H1 (cell line): ENCODE measurements around the gene SLC4A8. TPM values are rescaled to one million over a fixed set of nuclear protein-coding genes. Genes with fewer than 3 reads are reported as not detected.

Experiments used
- CTCF ChIA-PET: fragments of 300-600 bp; sonication (Branson Sonifier 250); formaldehyde crosslinking; loops from one replicate; lab custom pipeline; 2021; ENCODE audit not compliant: partially characterized antibody; lab: Charles Lee
- POLR2A ChIA-PET: fragments of 300-600 bp; sonication (Branson Sonifier 250); formaldehyde crosslinking; loops from one replicate; lab custom pipeline; 2021; ENCODE audit warnings: inconsistent platforms; ENCODE audit not compliant: partially characterized antibody; lab: Charles Lee
- DNase-seq, 2 experiments: peaks; one replicate each; pipeline versions ENCODE4 v3.0.0 to v3.0.0-alpha.2; 2010 to 2022; ENCODE audit warnings: low spot score in 2 of 2, low read depth in 1 of 2, mixed read lengths in 1 of 2
- FAIRE-seq: peaks from 2 replicates; lab custom pipeline; 2011; peaks lifted over from hg19 to GRCh38; lab: Jason Lieb, UNC
- H2AFZ ChIP-seq: 2 replicates; pipeline ENCODE4 v1.8.1; 2012; ENCODE audit warnings: low read length, inconsistent platforms
- H2AK5ac ChIP-seq: 2 replicates; pipeline ENCODE4 v1.6.1; 2013; ENCODE audit warnings: low read depth, low read length
- H2BK120ac ChIP-seq: replicated peaks from 2 replicates; pipeline ENCODE3; 2013; ENCODE audit warnings: low read depth, low read length, inconsistent platforms
- H2BK12ac ChIP-seq: 2 replicates; pipeline ENCODE4 v1.6.1; 2013; ENCODE audit warnings: low read depth, low read length
- H2BK15ac ChIP-seq: 2 replicates; pipeline ENCODE4 v1.6.1; 2013; ENCODE audit warnings: low read length
- H2BK20ac ChIP-seq: 2 replicates; pipeline ENCODE4 v1.6.1; 2013; ENCODE audit warnings: low read length
- H2BK5ac ChIP-seq: 2 replicates; pipeline ENCODE4 v1.6.1; 2013; ENCODE audit warnings: low read depth, low read length
- H3K14ac ChIP-seq: 2 replicates; pipeline ENCODE4 v1.6.1; 2013; ENCODE audit warnings: inconsistent platforms; ENCODE audit not compliant: insufficient read length
- H3K18ac ChIP-seq: 2 replicates; pipeline ENCODE4 v1.6.1; 2013; ENCODE audit warnings: low read length; ENCODE audit errors: extremely low read depth
- H3K23ac ChIP-seq: 2 replicates; pipeline ENCODE4 v1.6.1; 2013; ENCODE audit warnings: inconsistent platforms; ENCODE audit not compliant: insufficient read length
- H3K23me2 ChIP-seq: 2 replicates; pipeline ENCODE4 v1.6.1; 2013; ENCODE audit warnings: low read depth, low read length
- H3K27ac ChIP-seq: 2 replicates; pipeline ENCODE4 v1.6.1; 2011; ENCODE audit warnings: low read depth, low read length, inconsistent platforms
- H3K27me3 ChIP-seq, 4 experiments: replicated peaks in 1 of 4; 1 replicate in 1 of 4; 2 replicates in 3 of 4; pipeline versions ENCODE4 v1.6.1 to v1.8.1; 2011 to 2013; ENCODE audit warnings: low read length in 3 of 4, mild to moderate bottlenecking in 3 of 4, inconsistent platforms in 2 of 4, mixed read lengths in 2 of 4, moderate library complexity in 1 of 4; ENCODE audit not compliant: control insufficient read depth in 3 of 4, insufficient read depth in 3 of 4; ENCODE audit errors: extremely low read depth in 1 of 4
- H3K36me3 ChIP-seq, 4 experiments: 2 replicates each; pipeline versions ENCODE4 v1.6.1 to v1.8.1; 2011 to 2013; ENCODE audit warnings: mild to moderate bottlenecking in 4 of 4, low read length in 3 of 4, moderate library complexity in 2 of 4, control low read depth in 1 of 4, inconsistent platforms in 1 of 4; ENCODE audit not compliant: insufficient read depth in 4 of 4, control insufficient read depth in 2 of 4
- H3K4ac ChIP-seq: replicated peaks from 2 replicates; pipeline ENCODE3; 2013; ENCODE audit warnings: low read length, low read depth, mixed read lengths, inconsistent platforms; ENCODE audit not compliant: insufficient read length
- H3K4me1 ChIP-seq, 4 experiments: replicated peaks in 1 of 4; 1 replicate in 1 of 4; 2 replicates in 3 of 4; pipeline versions ENCODE4 v1.6.1 to v1.8.1; 2011 to 2013; ENCODE audit warnings: low read length in 3 of 4, inconsistent platforms in 2 of 4, mixed read lengths in 1 of 4; ENCODE audit not compliant: insufficient read depth in 4 of 4, control insufficient read depth in 3 of 4
- H3K4me2 ChIP-seq, 2 experiments: 2 replicates each; pipeline versions ENCODE4 v1.6.1 to v1.8.1; 2011 to 2013; ENCODE audit warnings: low read depth in 2 of 2, low read length in 2 of 2, control low read depth in 1 of 2, inconsistent platforms in 1 of 2, mild to moderate bottlenecking in 1 of 2; ENCODE audit not compliant: insufficient read depth in 1 of 2
- H3K4me3 ChIP-seq, 4 experiments: fragments of 200-600, 300-600 bp in 1 of 4; sonication (generic), shearing (Covaris generic), sonication (Bioruptor Twin) in 1 of 4; 2 replicates each; pipeline versions ENCODE4 v1.5.1 to v1.8.1; 2011 to 2016; ENCODE audit warnings: low read length in 4 of 4, low read depth in 3 of 4, control low read depth in 2 of 4, inconsistent platforms in 2 of 4, mild to moderate bottlenecking in 2 of 4, mixed read lengths in 1 of 4, moderate library complexity in 1 of 4; ENCODE audit not compliant: insufficient read depth in 2 of 4; ENCODE audit errors: extremely low read depth in 1 of 4
- H3K56ac ChIP-seq: replicated peaks from 2 replicates; pipeline ENCODE3; 2013; ENCODE audit warnings: low read depth, mild to moderate bottlenecking, mixed read lengths, low read length, inconsistent platforms; ENCODE audit not compliant: insufficient read length
- H3K79me1 ChIP-seq: 2 replicates; pipeline ENCODE4 v1.6.1; 2013; ENCODE audit warnings: low read depth, low read length, control low read depth
- H3K79me2 ChIP-seq, 2 experiments: 2 replicates each; pipeline versions ENCODE4 v1.6.1 to v1.8.1; 2012 to 2013; ENCODE audit warnings: low read length in 2 of 2, mild to moderate bottlenecking in 2 of 2, inconsistent platforms in 1 of 2; ENCODE audit not compliant: insufficient read depth in 2 of 2, control insufficient read depth in 1 of 2
- H3K9ac ChIP-seq, 4 experiments: replicated peaks in 1 of 4; 1 replicate in 1 of 4; 2 replicates in 3 of 4; pipeline versions ENCODE4 v1.6.1 to v1.8.1; 2011 to 2013; ENCODE audit warnings: low read depth in 3 of 4, low read length in 3 of 4, control low read depth in 2 of 4, mild to moderate bottlenecking in 2 of 4, moderate library complexity in 2 of 4, inconsistent platforms in 1 of 4; ENCODE audit errors: extremely low read depth in 1 of 4
- H3K9me3 ChIP-seq, 2 experiments: 2 replicates each; pipeline versions ENCODE4 v1.6.1 to v1.8.1; 2012 to 2013; ENCODE audit warnings: mild to moderate bottlenecking in 2 of 2, moderate library complexity in 2 of 2, control low read depth in 1 of 2, inconsistent platforms in 1 of 2, low read depth in 1 of 2, low read length in 1 of 2, mixed read lengths in 1 of 2; ENCODE audit not compliant: insufficient read depth in 2 of 2
- H4K20me1 ChIP-seq, 2 experiments: replicated peaks in 1 of 2; 2 replicates each; pipeline versions ENCODE3 to v1.8.1; 2011 to 2013; ENCODE audit warnings: inconsistent platforms in 2 of 2, low read length in 2 of 2, mild to moderate bottlenecking in 1 of 2; ENCODE audit not compliant: insufficient read depth in 2 of 2, control insufficient read depth in 1 of 2
- H4K5ac ChIP-seq: 2 replicates; pipeline ENCODE4 v1.6.1; 2013; ENCODE audit warnings: low read length, low read depth, mixed read lengths, inconsistent platforms; ENCODE audit not compliant: insufficient read length
- H4K8ac ChIP-seq: 2 replicates; pipeline ENCODE4 v1.8.0; 2013; ENCODE audit warnings: mild to moderate bottlenecking, moderate library complexity, low read length, inconsistent platforms; ENCODE audit not compliant: insufficient read depth; ENCODE audit errors: extremely low read depth
- H4K91ac ChIP-seq: replicated peaks from 2 replicates; pipeline ENCODE3; 2013; ENCODE audit warnings: low read length, mixed read lengths, inconsistent platforms; ENCODE audit not compliant: insufficient read length
- CBX8 ChIP-seq: fragments of 300-800, 300-1000 bp; sonication (generic); IDR thresholded peaks from 2 replicates; pipeline ENCODE4 v1.7.1; 2016; ENCODE audit warnings: low read depth, low read length, borderline replicate concordance
- CHD2 ChIP-seq: IDR thresholded peaks from 2 replicates; pipeline ENCODE4 v1.6.1; 2012; ENCODE audit warnings: low read length, improper control_type of control experiment
- KDM4A ChIP-seq: IDR thresholded peaks from one replicate; pipeline ENCODE4 v1.7.1; 2012; ENCODE audit warnings: low read depth, mild to moderate bottlenecking, moderate library complexity, low read length, inconsistent platforms; ENCODE audit not compliant: severe bottlenecking
- NRF1 ChIP-seq: IDR thresholded peaks from 2 replicates; pipeline ENCODE4 v1.6.1; 2011; ENCODE audit warnings: mild to moderate bottlenecking, low read depth, low read length, improper control_type of control experiment
- PHF8 ChIP-seq: fragments of 200-600 bp; sonication (generic); conservative IDR thresholded peaks from 2 replicates; pipeline ENCODE4 v1.7.1; 2012; ENCODE audit warnings: low read depth, mild to moderate bottlenecking, inconsistent platforms, low read length, moderate library complexity
- RAD21 ChIP-seq, 2 experiments: IDR thresholded peaks in 1 of 2; conservative IDR thresholded peaks in 1 of 2; 2 replicates each; pipeline ENCODE4 v1.6.1; 2011; ENCODE audit warnings: low read depth in 2 of 2, low read length in 2 of 2, improper control_type of control experiment in 1 of 2, inconsistent platforms in 1 of 2, mild to moderate bottlenecking in 1 of 2, moderate library complexity in 1 of 2
- RFX5 ChIP-seq: IDR thresholded peaks from 2 replicates; pipeline ENCODE4 v1.6.1; 2011; ENCODE audit warnings: low read depth, low read length, improper control_type of control experiment, borderline replicate concordance
- YY1 ChIP-seq: IDR thresholded peaks from 2 replicates; pipeline ENCODE4 v1.6.1; 2011; ENCODE audit warnings: low read depth, mild to moderate bottlenecking, low read length
- whole genome bisulfite sequencing, 2 experiments: shearing (Covaris generic) in 1 of 2; methylation state at CpG; one replicate each; pipeline versions ENCODE4 v1.1.6 to v1.1.7; 2013 to 2015; ENCODE audit warnings: low lambda C conversion rate in 2 of 2, mixed read lengths in 2 of 2, inconsistent platforms in 1 of 2, low coverage in 1 of 2, missing lambda C conversion rate in 1 of 2; ENCODE audit not compliant: insufficient replicate concordance in 2 of 2, insufficient coverage in 1 of 2, insufficient read length in 1 of 2; ENCODE audit errors: extremely low coverage in 1 of 2, missing lambda C conversion rate in 1 of 2; 5-methylcytosine and 5-hydroxymethylcytosine counted together
- polyA plus RNA-seq, 7 experiments: library from polyadenylated mRNA; depleted of rRNA in 3 of 7; stranded (reverse) in 5 of 7; unstranded in 2 of 7; fragments of >200 nt in 5 of 7; fragments of 200-250 nt in 2 of 7; gene quantifications; 1 replicate in 5 of 7; 2 replicates in 1 of 7; 4 replicates in 1 of 7; pipeline versions ENCODE4 v1.2.1 to v1.2.3, GENCODE V29; 2011 to 2013; ENCODE audit warnings: missing spikeins in 2 of 7, mixed read lengths in 2 of 7
- total RNA-seq: library from RNA; stranded (reverse); fragmentation: NEBNext Ultra II Directional; extraction: Animal tissue kit (Norgen Biotek cat#: 25700); gene quantifications from 2 replicates; pipeline ENCODE4 v1.2.1, GENCODE V29; 2021
- TF ChIP-seq, protein P1 (sequence below), 3 experiments: IDR thresholded peaks; 1 replicate in 2 of 3; 2 replicates in 1 of 3; pipeline versions ENCODE4 v1.5.1 to v1.6.1; 2011; ENCODE audit warnings: low read length in 3 of 3, mild to moderate bottlenecking in 3 of 3, inconsistent platforms in 2 of 3, low read depth in 1 of 3, moderate library complexity in 1 of 3; ENCODE audit not compliant: insufficient read depth in 1 of 3; ENCODE audit errors: control extremely low read depth in 1 of 3

The SLC4A8 gene
- total and polyA plus RNA-seq, 2 of the 8 experiments (the other 6 are each of a cell fraction or from before 2014, with no cell fraction given): 11.2 to 13.4 TPM

- Histone ChIP-seq H4K91ac (no peak overlapping the region), H2BK5ac (no peak overlapping the region), H2BK12ac (no peak overlapping the region), H2BK15ac (no peak overlapping the region), H2BK20ac (no peak overlapping the region), H4K8ac (no peak overlapping the region), H3K18ac (no peak overlapping the region), H3K27me3 (no peaks in the 10 kb centered on the region), H3K4me3 (no peak overlapping the region), H3K79me1 (no peaks in the 10 kb centered on the region), H3K56ac (no peak overlapping the region), H3K4me2 (no peak overlapping the region), H3K14ac (no peak overlapping the region), H3K79me2 (no peaks in the 10 kb centered on the region), H3K36me3 (no peaks in the 10 kb centered on the region), H3K23ac (no peak overlapping the region), H2AFZ (no peak overlapping the region), H4K5ac (no peak overlapping the region), H3K9me3 (no peaks in the 10 kb centered on the region), H3K4me1 (no peaks in the 10 kb centered on the region; a peak in 1 of 7 replicates), H3K23me2 (no peaks in the 10 kb centered on the region), H3K27ac (no peak overlapping the region), H4K20me1 (no peaks in the 10 kb centered on the region), H2BK120ac (no peak overlapping the region), H2AK5ac (no peak overlapping the region), H3K9ac (no peak overlapping the region), H3K4ac (no peak overlapping the region)
- ChIA-PET POLR2A (interaction anchor here (1.2 kb wide), 1 partner anchor 11 kb away, joined by 3 read pairs; no protein-coding TSS in a partner anchor), CTCF (interaction anchor here (0.7 to 2.1 kb wide), 3 partner anchors 10 to 112 kb away, joined by 3 to 9 read pairs (median 5); no protein-coding TSS in a partner anchor)
- FAIRE-seq (no peak), DNase-seq (no peak)
- 91% methylated on average over 8 of the region's 8 CpGs; no CpG with 5 or more reads in 1 of the 2 experiments for WGBS, 2 experiments
- no peak for TF ChIP-seq KDM4A
- TF ChIP-seq, protein P1, sequence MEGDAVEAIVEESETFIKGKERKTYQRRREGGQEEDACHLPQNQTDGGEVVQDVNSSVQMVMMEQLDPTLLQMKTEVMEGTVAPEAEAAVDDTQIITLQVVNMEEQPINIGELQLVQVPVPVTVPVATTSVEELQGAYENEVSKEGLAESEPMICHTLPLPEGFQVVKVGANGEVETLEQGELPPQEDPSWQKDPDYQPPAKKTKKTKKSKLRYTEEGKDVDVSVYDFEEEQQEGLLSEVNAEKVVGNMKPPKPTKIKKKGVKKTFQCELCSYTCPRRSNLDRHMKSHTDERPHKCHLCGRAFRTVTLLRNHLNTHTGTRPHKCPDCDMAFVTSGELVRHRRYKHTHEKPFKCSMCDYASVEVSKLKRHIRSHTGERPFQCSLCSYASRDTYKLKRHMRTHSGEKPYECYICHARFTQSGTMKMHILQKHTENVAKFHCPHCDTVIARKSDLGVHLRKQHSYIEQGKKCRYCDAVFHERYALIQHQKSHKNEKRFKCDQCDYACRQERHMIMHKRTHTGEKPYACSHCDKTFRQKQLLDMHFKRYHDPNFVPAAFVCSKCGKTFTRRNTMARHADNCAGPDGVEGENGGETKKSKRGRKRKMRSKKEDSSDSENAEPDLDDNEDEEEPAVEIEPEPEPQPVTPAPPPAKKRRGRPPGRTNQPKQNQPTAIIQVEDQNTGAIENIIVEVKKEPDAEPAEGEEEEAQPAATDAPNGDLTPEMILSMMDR (IDR thresholded peaks at IDR 0.05; ENCODE audit: control extremely low read depth in 1 of 3, insufficient read depth in 1 of 3, low read depth in 1 of 3, low read length in 3 of 3): peak in 1 of 3 experiments; percentile 8; a peak in 1 of 4 replicates
- peak; percentile 3 to 20; a peak in 2 of 4 replicates for TF ChIP-seq RAD21 (IDR thresholded peaks at IDR 0.05 in 1 of 2, conservative IDR thresholded peaks at IDR 0.05 in 1 of 2; ENCODE audit: low read depth in 2 of 2, low read length in 2 of 2)
- no peak for TF ChIP-seq CBX8
- no peak for TF ChIP-seq PHF8
- TF ChIP-seq NRF1: no peak
- TF ChIP-seq RFX5: no peak
- no peak for TF ChIP-seq YY1
- TF ChIP-seq CHD2: no peak
Observed at GRCh38 chr12:51409846-51410245, 14.8 kb upstream of the SLC4A8 start.
